ENCODE data around the gene NCAM2. TPM values are rescaled to one million over a fixed set of nuclear protein-coding genes. Genes with fewer than 3 reads are reported as not detected.

The NCAM2 gene
- total and polyA plus RNA-seq, 2 of the 4 experiments (the other 2 are of a cell fraction): 2.7 to 5.0 TPM

DNA sequence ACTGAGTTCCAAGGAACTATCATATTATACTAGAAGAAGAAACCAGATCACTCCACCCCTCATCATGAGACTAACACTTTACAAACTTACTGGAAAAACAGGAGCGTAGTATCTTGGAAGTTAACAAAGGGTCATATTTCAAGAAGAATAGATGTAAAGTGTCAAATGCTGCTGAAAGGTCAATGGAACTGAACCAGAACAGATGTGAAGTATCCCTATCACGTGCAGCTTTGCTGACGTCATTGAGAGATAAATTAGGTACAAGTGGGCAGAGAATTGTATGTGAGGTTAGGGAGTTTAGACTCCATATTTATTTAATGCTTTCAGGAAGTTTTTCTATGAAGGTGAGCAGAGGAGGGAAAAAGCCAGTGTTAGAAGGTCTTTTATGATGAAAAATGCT lies 483.0 kb downstream of the NCAM2 start:
- intact Hi-C loops (cut with micrococcal nuclease): no loop called here
- no peak overlapping the region for H2BK20ac ChIP-seq (ENCODE audit: low read depth, low read length)
- no peak overlapping the region for H3K23ac ChIP-seq (ENCODE audit: low read depth, low read length)
- no peak overlapping the region for H2BK15ac ChIP-seq (ENCODE audit: low read depth, low read length)
- H2AK9ac ChIP-seq (replicated peaks; ENCODE audit: low read depth, low read length, poor library complexity): no peak overlapping the region
- no peaks in the 10 kb centered on the region for H3K4me1 ChIP-seq (ENCODE audit: control insufficient read depth, insufficient read depth, low read length)
- H3K27me3 ChIP-seq (ENCODE audit: control insufficient read depth, insufficient read depth, low read length): no peaks in the 10 kb centered on the region
- no peak overlapping the region for H3K4me2 ChIP-seq (ENCODE audit: low read depth, low read length)
- no peak overlapping the region for H3K27ac ChIP-seq (ENCODE audit: insufficient read depth, low read length)
- dilution Hi-C loops (cut with HindIII; ENCODE audit: low sequenced_read_pairs, unreplicated experiment): no loop called here
- H2BK120ac ChIP-seq (ENCODE audit: low read depth, low read length): no peak overlapping the region
- ChIA-PET CTCF (interaction anchor here (0.7 kb wide), 1 partner anchor 13 kb away, joined by 3 read pairs; no protein-coding TSS in a partner anchor), POLR2A (ENCODE audit: unreplicated experiment) (no interaction called here)
- no peaks in the 10 kb centered on the region for H3K79me1 ChIP-seq (ENCODE audit: low read depth in 1 of 2, low read length in 2 of 2)
- H3K56ac ChIP-seq (ENCODE audit: extremely low read depth, insufficient read depth, low read length): no peak overlapping the region
- DNase-seq: peak; percentile 2
- H3K9ac ChIP-seq (ENCODE audit: low read depth, low read length): no peak overlapping the region
- H2AFZ ChIP-seq (replicated peaks; ENCODE audit: low read length, poor library complexity): no peak overlapping the region
- in situ Hi-C loops (cut with MboI; ENCODE audit: low sequenced_read_pairs): no loop called here
- H3K4me3 ChIP-seq (ENCODE audit: insufficient read depth, low read depth, low read length): no peak overlapping the region
- ATAC-seq (ENCODE audit: low read depth): no peak
- no peak overlapping the region for H4K5ac ChIP-seq (ENCODE audit: low read depth, low read length)
- no peak overlapping the region for H2BK5ac ChIP-seq (ENCODE audit: low read depth, low read length, poor library complexity, severe bottlenecking)
- no TSS peak for BruUV-seq (replicated peaks)
- H4K8ac ChIP-seq (ENCODE audit: low read depth in 2 of 2, low read length in 2 of 2): no peak overlapping the region
- no peaks in the 10 kb centered on the region for H4K20me1 ChIP-seq (ENCODE audit: insufficient read depth, low read length)
- no peak overlapping the region for H2AK5ac ChIP-seq (ENCODE audit: low read depth, low read length)
- H4K91ac ChIP-seq (ENCODE audit: insufficient read depth, low read depth, low read length): no peak overlapping the region
- H3K9me3 ChIP-seq (ENCODE audit: control insufficient read depth, insufficient read depth, low read length): no peaks in the 10 kb centered on the region
- no peak overlapping the region for H3K4ac ChIP-seq (ENCODE audit: low read depth, low read length)
- H3K36me3 ChIP-seq (ENCODE audit: control insufficient read depth, insufficient read depth, low read length): no peaks in the 10 kb centered on the region
- H3K9me1 ChIP-seq (ENCODE audit: insufficient read depth, low read length): no peaks in the 10 kb centered on the region
- H3K14ac ChIP-seq (replicated peaks; ENCODE audit: low read depth, low read length): no peak overlapping the region
- whole genome bisulfite sequencing, 2 experiments (ENCODE audit: extremely low coverage in 2 of 2, insufficient read length in 1 of 2): no CpG with 5 or more reads among the region's 3 CpGs
- no peak overlapping the region for H3K18ac ChIP-seq (ENCODE audit: low read depth, low read length)
- TF ChIP-seq SMC3 (IDR thresholded peaks at IDR 0.05; ENCODE audit: low read depth, low read length) (no peak), MAZ (IDR thresholded peaks at IDR 0.05; ENCODE audit: borderline replicate concordance, low read depth, low read length) (no peak), FOS (IDR thresholded peaks at IDR 0.05; ENCODE audit: low read depth, low read length) (no peak), CEBPB (IDR thresholded peaks at IDR 0.05; ENCODE audit: low read depth, low read length) (no peak), BHLHE40 (IDR thresholded peaks at IDR 0.05; ENCODE audit: low read depth, low read length) (no peak), RAD21 (IDR thresholded peaks at IDR 0.05; ENCODE audit: low read length) (no peak), RFX5 (IDR thresholded peaks at IDR 0.05; ENCODE audit: low read depth, low read length) (no peak), MAFK (IDR thresholded peaks at IDR 0.05; ENCODE audit: low read depth, low read length) (no peak), MXI1 (IDR thresholded peaks at IDR 0.05; ENCODE audit: borderline replicate concordance, low read depth, low read length) (no peak), POLR2A (IDR thresholded peaks at IDR 0.05; ENCODE audit: low read depth, low read length) (no peak), CHD1 (IDR thresholded peaks at IDR 0.05; ENCODE audit: low read depth, low read length) (no peak), NFE2L2 (IDR thresholded peaks at IDR 0.05; ENCODE audit: low read depth, low read length) (no peak), RCOR1 (IDR thresholded peaks at IDR 0.05; ENCODE audit: insufficient replicate concordance, low read length) (no peak)
- TF ChIP-seq, protein P1, sequence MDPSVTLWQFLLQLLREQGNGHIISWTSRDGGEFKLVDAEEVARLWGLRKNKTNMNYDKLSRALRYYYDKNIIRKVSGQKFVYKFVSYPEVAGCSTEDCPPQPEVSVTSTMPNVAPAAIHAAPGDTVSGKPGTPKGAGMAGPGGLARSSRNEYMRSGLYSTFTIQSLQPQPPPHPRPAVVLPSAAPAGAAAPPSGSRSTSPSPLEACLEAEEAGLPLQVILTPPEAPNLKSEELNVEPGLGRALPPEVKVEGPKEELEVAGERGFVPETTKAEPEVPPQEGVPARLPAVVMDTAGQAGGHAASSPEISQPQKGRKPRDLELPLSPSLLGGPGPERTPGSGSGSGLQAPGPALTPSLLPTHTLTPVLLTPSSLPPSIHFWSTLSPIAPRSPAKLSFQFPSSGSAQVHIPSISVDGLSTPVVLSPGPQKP (IDR thresholded peaks at IDR 0.05; ENCODE audit: borderline replicate concordance, low read depth, low read length): no peak
- TF ChIP-seq, protein P2, sequence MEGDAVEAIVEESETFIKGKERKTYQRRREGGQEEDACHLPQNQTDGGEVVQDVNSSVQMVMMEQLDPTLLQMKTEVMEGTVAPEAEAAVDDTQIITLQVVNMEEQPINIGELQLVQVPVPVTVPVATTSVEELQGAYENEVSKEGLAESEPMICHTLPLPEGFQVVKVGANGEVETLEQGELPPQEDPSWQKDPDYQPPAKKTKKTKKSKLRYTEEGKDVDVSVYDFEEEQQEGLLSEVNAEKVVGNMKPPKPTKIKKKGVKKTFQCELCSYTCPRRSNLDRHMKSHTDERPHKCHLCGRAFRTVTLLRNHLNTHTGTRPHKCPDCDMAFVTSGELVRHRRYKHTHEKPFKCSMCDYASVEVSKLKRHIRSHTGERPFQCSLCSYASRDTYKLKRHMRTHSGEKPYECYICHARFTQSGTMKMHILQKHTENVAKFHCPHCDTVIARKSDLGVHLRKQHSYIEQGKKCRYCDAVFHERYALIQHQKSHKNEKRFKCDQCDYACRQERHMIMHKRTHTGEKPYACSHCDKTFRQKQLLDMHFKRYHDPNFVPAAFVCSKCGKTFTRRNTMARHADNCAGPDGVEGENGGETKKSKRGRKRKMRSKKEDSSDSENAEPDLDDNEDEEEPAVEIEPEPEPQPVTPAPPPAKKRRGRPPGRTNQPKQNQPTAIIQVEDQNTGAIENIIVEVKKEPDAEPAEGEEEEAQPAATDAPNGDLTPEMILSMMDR (conservative IDR thresholded peaks at IDR 0.05; ENCODE audit: low read depth, low read length): no peak
- TF ChIP-seq, protein P3, sequence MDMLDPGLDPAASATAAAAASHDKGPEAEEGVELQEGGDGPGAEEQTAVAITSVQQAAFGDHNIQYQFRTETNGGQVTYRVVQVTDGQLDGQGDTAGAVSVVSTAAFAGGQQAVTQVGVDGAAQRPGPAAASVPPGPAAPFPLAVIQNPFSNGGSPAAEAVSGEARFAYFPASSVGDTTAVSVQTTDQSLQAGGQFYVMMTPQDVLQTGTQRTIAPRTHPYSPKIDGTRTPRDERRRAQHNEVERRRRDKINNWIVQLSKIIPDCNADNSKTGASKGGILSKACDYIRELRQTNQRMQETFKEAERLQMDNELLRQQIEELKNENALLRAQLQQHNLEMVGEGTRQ (IDR thresholded peaks at IDR 0.05; ENCODE audit: low read depth, low read length): no peak
